ENCODE results near the gene PAX4.

DNA sequence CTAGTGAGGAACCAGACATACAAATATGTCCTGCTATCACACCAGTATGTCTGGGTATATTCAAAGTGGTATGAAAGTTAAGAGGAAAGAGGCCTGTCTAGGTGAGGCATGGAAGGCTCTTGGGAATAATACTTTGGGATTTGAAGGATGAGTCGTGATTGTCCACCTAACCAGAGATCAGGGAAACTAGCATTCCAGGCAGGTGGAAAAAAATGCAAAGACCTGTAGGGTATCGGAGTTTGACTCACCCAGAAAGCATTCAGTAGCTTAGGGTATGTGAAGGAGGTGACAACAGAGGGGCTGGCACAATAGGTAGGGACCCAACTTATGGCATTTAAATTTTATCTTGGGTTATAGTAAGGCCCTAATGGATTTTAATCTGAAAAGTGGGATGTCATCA lies 31.6 kb downstream of the PAX4 start:
- TF ChIP-seq, protein P1, sequence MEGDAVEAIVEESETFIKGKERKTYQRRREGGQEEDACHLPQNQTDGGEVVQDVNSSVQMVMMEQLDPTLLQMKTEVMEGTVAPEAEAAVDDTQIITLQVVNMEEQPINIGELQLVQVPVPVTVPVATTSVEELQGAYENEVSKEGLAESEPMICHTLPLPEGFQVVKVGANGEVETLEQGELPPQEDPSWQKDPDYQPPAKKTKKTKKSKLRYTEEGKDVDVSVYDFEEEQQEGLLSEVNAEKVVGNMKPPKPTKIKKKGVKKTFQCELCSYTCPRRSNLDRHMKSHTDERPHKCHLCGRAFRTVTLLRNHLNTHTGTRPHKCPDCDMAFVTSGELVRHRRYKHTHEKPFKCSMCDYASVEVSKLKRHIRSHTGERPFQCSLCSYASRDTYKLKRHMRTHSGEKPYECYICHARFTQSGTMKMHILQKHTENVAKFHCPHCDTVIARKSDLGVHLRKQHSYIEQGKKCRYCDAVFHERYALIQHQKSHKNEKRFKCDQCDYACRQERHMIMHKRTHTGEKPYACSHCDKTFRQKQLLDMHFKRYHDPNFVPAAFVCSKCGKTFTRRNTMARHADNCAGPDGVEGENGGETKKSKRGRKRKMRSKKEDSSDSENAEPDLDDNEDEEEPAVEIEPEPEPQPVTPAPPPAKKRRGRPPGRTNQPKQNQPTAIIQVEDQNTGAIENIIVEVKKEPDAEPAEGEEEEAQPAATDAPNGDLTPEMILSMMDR (IDR thresholded peaks at IDR 0.05; ENCODE audit: insufficient read depth, low read depth, low read length): no peak
- no peak for TF ChIP-seq EZH2 (IDR thresholded peaks at IDR 0.05; ENCODE audit: insufficient read depth, low read length)
